RWPE2 (cell line): ENCODE results near the gene ZNF107.

ENCODE experiments used
- ATAC-seq: fragments of 200-7000 bp; cut with Tn5 transposase; 3 replicates; pipeline ENCODE4 v1.9.1; 2021; ENCODE audit warnings: low read depth
- DNase-seq: peaks from one replicate; pipeline ENCODE4 v3.0.0-alpha.2; 2020; ENCODE audit warnings: low spot score
- H3K27ac ChIP-seq: fragments of 450-650 bp; 2 replicates; pipeline ENCODE4 v1.5.1; 2017; ENCODE audit warnings: mild to moderate bottlenecking; ENCODE audit not compliant: poor library complexity, severe bottlenecking
- H3K27me3 ChIP-seq: fragments of 250-450 bp; sonication (Bioruptor Pico); 2 replicates; pipeline ENCODE4 v1.5.1; 2021; ENCODE audit warnings: mild to moderate bottlenecking, moderate library complexity; ENCODE audit not compliant: insufficient read depth, poor library complexity, severe bottlenecking
- H3K36me3 ChIP-seq: fragments of 250-450 bp; sonication (Bioruptor Pico); 2 replicates; pipeline ENCODE4 v1.5.1; 2020; ENCODE audit warnings: low read depth, mild to moderate bottlenecking, moderate library complexity
- H3K4me1 ChIP-seq: fragments of 250-450 bp; sonication (Bioruptor Pico); 2 replicates; pipeline ENCODE4 v1.5.1; 2021; ENCODE audit warnings: mild to moderate bottlenecking, moderate library complexity; ENCODE audit not compliant: insufficient read depth, poor library complexity, severe bottlenecking
- H3K4me3 ChIP-seq: fragments of 250-450 bp; sonication (Bioruptor Pico); 2 replicates; pipeline ENCODE4 v1.5.1; 2021; ENCODE audit warnings: mild to moderate bottlenecking, moderate library complexity; ENCODE audit not compliant: severe bottlenecking
- H3K9me3 ChIP-seq: fragments of 250-450 bp; sonication (Bioruptor Pico); 2 replicates; pipeline ENCODE4 v1.5.1; 2021; ENCODE audit warnings: mild to moderate bottlenecking, moderate library complexity; ENCODE audit not compliant: severe bottlenecking
- TF ChIP-seq, protein P1 (sequence below): fragments of 450-650 bp; IDR thresholded peaks from one replicate; pipeline ENCODE4 v1.5.1; 2017; ENCODE audit warnings: mild to moderate bottlenecking, moderate library complexity; ENCODE audit not compliant: poor library complexity, severe bottlenecking

The ZNF107 gene

GRCh38 chr7:64630496-64630895, 35.4 kb upstream of the ZNF107 start:
- no peak for DNase-seq
- Histone ChIP-seq H3K9me3 (peaks cover 2% of the 10 kb centered on the region), H3K4me1 (no peaks in the 10 kb centered on the region), H3K36me3 (no peaks in the 10 kb centered on the region), H3K27ac (no peak overlapping the region), H3K4me3 (no peak overlapping the region), H3K27me3 (no peaks in the 10 kb centered on the region)
- ATAC-seq: no peak
- TF ChIP-seq, protein P1, sequence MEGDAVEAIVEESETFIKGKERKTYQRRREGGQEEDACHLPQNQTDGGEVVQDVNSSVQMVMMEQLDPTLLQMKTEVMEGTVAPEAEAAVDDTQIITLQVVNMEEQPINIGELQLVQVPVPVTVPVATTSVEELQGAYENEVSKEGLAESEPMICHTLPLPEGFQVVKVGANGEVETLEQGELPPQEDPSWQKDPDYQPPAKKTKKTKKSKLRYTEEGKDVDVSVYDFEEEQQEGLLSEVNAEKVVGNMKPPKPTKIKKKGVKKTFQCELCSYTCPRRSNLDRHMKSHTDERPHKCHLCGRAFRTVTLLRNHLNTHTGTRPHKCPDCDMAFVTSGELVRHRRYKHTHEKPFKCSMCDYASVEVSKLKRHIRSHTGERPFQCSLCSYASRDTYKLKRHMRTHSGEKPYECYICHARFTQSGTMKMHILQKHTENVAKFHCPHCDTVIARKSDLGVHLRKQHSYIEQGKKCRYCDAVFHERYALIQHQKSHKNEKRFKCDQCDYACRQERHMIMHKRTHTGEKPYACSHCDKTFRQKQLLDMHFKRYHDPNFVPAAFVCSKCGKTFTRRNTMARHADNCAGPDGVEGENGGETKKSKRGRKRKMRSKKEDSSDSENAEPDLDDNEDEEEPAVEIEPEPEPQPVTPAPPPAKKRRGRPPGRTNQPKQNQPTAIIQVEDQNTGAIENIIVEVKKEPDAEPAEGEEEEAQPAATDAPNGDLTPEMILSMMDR: peak; percentile 32

GRCh38 chr7:64632029-64632428, 33.9 kb upstream of the ZNF107 start:
- Histone ChIP-seq H3K27me3 (no peaks in the 10 kb centered on the region), H3K27ac (no peak overlapping the region), H3K4me3 (no peak overlapping the region), H3K9me3 (peaks cover 2% of the 10 kb centered on the region), H3K4me1 (no peaks in the 10 kb centered on the region), H3K36me3 (no peaks in the 10 kb centered on the region)
- no peak for DNase-seq
- TF ChIP-seq, protein P1: no peak
- ATAC-seq: no peak

GRCh38 chr7:64633401-64633800, 32.5 kb upstream of the ZNF107 start:
- ATAC-seq (no peak), DNase-seq (no peak)
- Histone ChIP-seq H3K4me1 (no peaks in the 10 kb centered on the region), H3K27me3 (no peaks in the 10 kb centered on the region), H3K27ac (no peak overlapping the region), H3K4me3 (no peak overlapping the region), H3K9me3 (peaks cover 2% of the 10 kb centered on the region), H3K36me3 (no peaks in the 10 kb centered on the region)
- TF ChIP-seq, protein P1: no peak

- Histone ChIP-seq H3K36me3 (no peaks in the 10 kb centered on the region), H3K9me3 (peaks cover 2% of the 10 kb centered on the region), H3K27me3 (no peaks in the 10 kb centered on the region), H3K27ac (no peak overlapping the region), H3K4me3 (no peak overlapping the region), H3K4me1 (no peaks in the 10 kb centered on the region)
- TF ChIP-seq, protein P1: no peak
- ATAC-seq (no peak), DNase-seq (no peak)
These were observed 31.4 kb upstream of the ZNF107 start for GRCh38 chr7:64634406-64635062.

DNA sequence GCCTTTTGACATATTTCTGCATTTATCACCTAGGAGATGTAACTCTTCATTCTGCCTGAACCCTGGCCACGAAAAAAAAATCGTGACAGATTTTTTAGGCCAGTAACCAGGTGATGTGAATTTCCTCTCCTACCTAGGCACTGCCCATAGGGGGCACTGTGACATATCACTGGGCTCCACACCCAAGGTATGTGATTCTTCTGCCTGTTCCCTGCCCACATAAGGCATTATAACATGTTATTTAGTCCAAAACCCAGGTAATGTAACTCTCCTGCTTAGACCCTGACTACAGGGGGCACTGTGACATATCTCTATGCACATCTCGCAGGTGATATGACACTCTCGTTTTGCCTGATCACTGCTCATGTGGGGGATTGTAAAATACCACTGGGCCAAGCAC, 29.5 kb upstream of the ZNF107 start:
- DNase-seq (no peak), ATAC-seq (no peak)
- no peak overlapping the region for H3K27ac ChIP-seq
- H3K9me3 ChIP-seq: peaks cover 2% of the 10 kb centered on the region
- no peaks in the 10 kb centered on the region for H3K27me3 ChIP-seq
- H3K4me3 ChIP-seq: no peak overlapping the region
- no peaks in the 10 kb centered on the region for H3K36me3 ChIP-seq
- no peaks in the 10 kb centered on the region for H3K4me1 ChIP-seq
- TF ChIP-seq, protein P1: no peak
